ENCODE results near the gene PARN.

PARN gene

GRCh38 chr16:14527411-14528044 lies 102.5 kb downstream of the PARN start:
- peak overlapping the region in 1 of 3 experiments; percentile 31 for H3K4me3 Mint-ChIP-seq
- H3K9me3 Mint-ChIP-seq = no peaks in the 10 kb centered on the region
- TF ChIP-seq CTCF (IDR thresholded peaks at IDR 0.05; ENCODE audit: unreplicated experiment in 3 of 3) = no peak
- H3K27me3 Mint-ChIP-seq (ENCODE audit: low read depth) = no peaks in the 10 kb centered on the region
- peaks cover 47% of the 10 kb centered on the region for H3K4me1 Mint-ChIP-seq
- H3K27ac Mint-ChIP-seq = peak overlapping the region in 2 of 3 experiments; percentile 38 to 72
- H3K36me3 Mint-ChIP-seq (ENCODE audit: low read depth) = peaks cover 3% of the 10 kb centered on the region

- Mint-ChIP-seq H3K27me3 (ENCODE audit: low read depth) (no peaks in the 10 kb centered on the region), H3K36me3 (ENCODE audit: low read depth) (no peaks in the 10 kb centered on the region), H3K4me3 (no peak overlapping the region), H3K9me3 (no peaks in the 10 kb centered on the region), H3K4me1 (peaks cover 47% of the 10 kb centered on the region), H3K27ac (no peak overlapping the region)
- TF ChIP-seq CTCF (IDR thresholded peaks at IDR 0.05; ENCODE audit: unreplicated experiment in 3 of 3) = no peak
These were observed 104.5 kb downstream of the PARN start for GRCh38 chr16:14525596-14525995.

GRCh38 chr16:14524979-14525378 lies 105.1 kb downstream of the PARN start:
- H3K4me1 Mint-ChIP-seq = peaks cover 47% of the 10 kb centered on the region
- H3K4me3 Mint-ChIP-seq = no peak overlapping the region
- H3K9me3 Mint-ChIP-seq = no peaks in the 10 kb centered on the region
- H3K27ac Mint-ChIP-seq = no peak overlapping the region
- no peaks in the 10 kb centered on the region for H3K27me3 Mint-ChIP-seq (ENCODE audit: low read depth)
- no peaks in the 10 kb centered on the region for H3K36me3 Mint-ChIP-seq (ENCODE audit: low read depth)
- no peak for TF ChIP-seq CTCF (IDR thresholded peaks at IDR 0.05; ENCODE audit: unreplicated experiment in 3 of 3)

GRCh38 chr16:14523632-14524031 lies 106.4 kb downstream of the PARN start:
- Mint-ChIP-seq H3K4me1 (peaks cover 36% of the 10 kb centered on the region), H3K4me3 (no peak overlapping the region), H3K9me3 (no peaks in the 10 kb centered on the region), H3K36me3 (ENCODE audit: low read depth) (no peaks in the 10 kb centered on the region), H3K27ac (no peak overlapping the region), H3K27me3 (ENCODE audit: low read depth) (no peaks in the 10 kb centered on the region)
- TF ChIP-seq CTCF (IDR thresholded peaks at IDR 0.05; ENCODE audit: unreplicated experiment in 3 of 3) = no peak

- Mint-ChIP-seq H3K27me3 (ENCODE audit: low read depth) (no peaks in the 10 kb centered on the region), H3K4me3 (no peak overlapping the region), H3K4me1 (peaks cover 27% of the 10 kb centered on the region), H3K27ac (no peak overlapping the region), H3K36me3 (ENCODE audit: low read depth) (no peaks in the 10 kb centered on the region), H3K9me3 (no peaks in the 10 kb centered on the region)
- no peak for TF ChIP-seq CTCF (IDR thresholded peaks at IDR 0.05; ENCODE audit: unreplicated experiment in 3 of 3)
These were observed 107.4 kb downstream of the PARN start for GRCh38 chr16:14522671-14523070.

- Mint-ChIP-seq H3K27me3 (ENCODE audit: low read depth) (no peaks in the 10 kb centered on the region), H3K4me1 (peaks cover 21% of the 10 kb centered on the region), H3K4me3 (no peak overlapping the region), H3K36me3 (ENCODE audit: low read depth) (no peaks in the 10 kb centered on the region), H3K27ac (no peak overlapping the region), H3K9me3 (no peaks in the 10 kb centered on the region)
- no peak for TF ChIP-seq CTCF (IDR thresholded peaks at IDR 0.05; ENCODE audit: unreplicated experiment in 3 of 3)
These were observed 109.3 kb downstream of the PARN start for GRCh38 chr16:14520753-14521152.

Measured in nephron (organoid).